ENCODE results near the gene CEACAM19.

GRCh38 chr19:44683434-44684210 is 12.3 kb downstream of the CEACAM19 start:
- TF ChIP-seq CREB5 (CRISPR knock-in tag; IDR thresholded peaks at IDR 0.05; ENCODE audit: low read depth): no peak
- no peak for TF ChIP-seq POU6F1 (CRISPR knock-in tag; IDR thresholded peaks at IDR 0.05; ENCODE audit: borderline replicate concordance, low read depth)
- TF ChIP-seq ZNF70 (CRISPR knock-in tag; IDR thresholded peaks at IDR 0.05): no peak
- TF ChIP-seq ZFP3 (CRISPR knock-in tag; IDR thresholded peaks at IDR 0.05): no peak
- TF ChIP-seq PATZ1 (CRISPR knock-in tag; IDR thresholded peaks at IDR 0.05; ENCODE audit: borderline replicate concordance): no peak
- TF ChIP-seq ZFP30 (CRISPR knock-in tag; IDR thresholded peaks at IDR 0.05): no peak
- no peak for TF ChIP-seq ZNF565 (CRISPR knock-in tag; conservative IDR thresholded peaks at IDR 0.05; ENCODE audit: low read depth)
- TF ChIP-seq TSHZ2 (CRISPR knock-in tag; IDR thresholded peaks at IDR 0.05): no peak
- TF ChIP-seq PPARA (CRISPR knock-in tag; IDR thresholded peaks at IDR 0.05; ENCODE audit: borderline replicate concordance): no peak
- TF ChIP-seq SNAI2 (CRISPR knock-in tag; IDR thresholded peaks at IDR 0.05): no peak
